GM18498 (cell line): ENCODE data around the gene ANO8.
"Not testable (repeated sequence)": the region's sequence is repeated elsewhere in the genome, so short reads cannot be mapped to it uniquely, and the experiment has no call there.

Experiments used
- ATAC-seq: cut with Tn5 transposase; IDR thresholded peaks from one replicate; pipeline ENCODE4 v1.9.1; 2021; ENCODE audit warnings: mild to moderate bottlenecking, moderate library complexity; ENCODE audit not compliant: unreplicated experiment

Gene ANO8

GRCh38 chr19:17334414-17335409 is at the start of gene ANO8:
TSS of gene ANO8 (minus strand) at chr19:17334855. CDS start at chr19:17334670, 185 bp downstream.
- ATAC-seq: peak; percentile 47

- no peak for ATAC-seq
These were observed 45.9 kb upstream of the ANO8 start for GRCh38 chr19:17380426-17381138.

DNA sequence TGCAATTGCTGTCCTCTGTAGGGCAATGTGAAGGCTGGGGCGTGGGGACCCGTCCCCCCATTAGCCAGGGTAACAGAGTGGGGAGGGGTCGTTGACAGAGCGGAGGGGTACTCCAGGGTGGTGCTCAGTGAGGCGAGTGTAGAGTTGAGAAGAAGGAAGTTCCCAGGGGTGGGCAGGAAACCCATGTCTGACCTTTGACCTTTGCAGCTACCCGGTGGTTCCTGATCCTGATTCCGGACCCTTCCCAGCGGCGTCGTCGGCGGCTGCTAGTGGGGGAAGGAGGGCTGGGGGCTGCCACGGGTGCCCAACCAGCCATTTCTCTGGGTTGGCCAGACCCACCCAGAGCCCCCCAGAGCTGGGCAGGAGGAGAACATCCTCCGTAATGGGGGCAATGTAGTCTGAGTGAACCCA is 44.6 kb upstream of the ANO8 start:
- ATAC-seq: no peak

GRCh38 chr19:17378271-17378670 is 43.6 kb upstream of the ANO8 start:
- ATAC-seq: no peak

GRCh38 chr19:17376935-17377600 is 42.4 kb upstream of the ANO8 start, which contains the start of gene PLVAP:
TSS of gene PLVAP (minus strand) at chr19:17377342. CDS start at chr19:17377288, 54 bp downstream.
- ATAC-seq: no peak

DNA sequence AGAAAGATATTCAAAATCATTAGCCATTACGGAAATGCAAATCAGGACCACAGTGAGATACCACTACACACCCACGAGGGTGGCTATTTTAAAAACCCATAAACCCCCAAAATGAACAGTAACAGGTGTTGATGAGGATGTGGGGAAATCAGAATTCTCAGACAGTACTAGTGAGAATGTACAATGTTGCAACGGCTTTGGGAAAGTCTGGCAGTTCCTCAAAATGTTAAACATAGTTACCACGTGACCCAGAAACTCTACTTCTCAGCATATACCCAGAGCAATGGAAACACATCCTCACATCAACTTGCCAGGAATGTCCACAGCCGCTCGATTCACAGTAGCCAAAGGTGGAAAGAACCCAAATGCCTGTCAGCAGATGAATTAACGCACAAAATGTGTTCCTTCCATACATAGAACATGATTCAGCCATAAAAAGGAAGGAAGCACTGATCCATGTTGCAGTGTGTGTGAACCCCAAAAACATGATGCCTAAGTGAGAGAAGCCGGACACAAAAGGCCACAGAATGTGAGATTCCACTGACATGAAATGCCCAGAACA is 35.5 kb upstream of the ANO8 start:
- ATAC-seq: peak; percentile 82

- no peak for ATAC-seq
These were observed 30.7 kb upstream of the ANO8 start for GRCh38 chr19:17365361-17365760.

GRCh38 chr19:17363852-17364605 is 29.4 kb upstream of the ANO8 start:
- ATAC-seq: not testable (repeated sequence)

GRCh38 chr19:17359905-17360800 is 25.5 kb upstream of the ANO8 start:
- no peak for ATAC-seq

DNA sequence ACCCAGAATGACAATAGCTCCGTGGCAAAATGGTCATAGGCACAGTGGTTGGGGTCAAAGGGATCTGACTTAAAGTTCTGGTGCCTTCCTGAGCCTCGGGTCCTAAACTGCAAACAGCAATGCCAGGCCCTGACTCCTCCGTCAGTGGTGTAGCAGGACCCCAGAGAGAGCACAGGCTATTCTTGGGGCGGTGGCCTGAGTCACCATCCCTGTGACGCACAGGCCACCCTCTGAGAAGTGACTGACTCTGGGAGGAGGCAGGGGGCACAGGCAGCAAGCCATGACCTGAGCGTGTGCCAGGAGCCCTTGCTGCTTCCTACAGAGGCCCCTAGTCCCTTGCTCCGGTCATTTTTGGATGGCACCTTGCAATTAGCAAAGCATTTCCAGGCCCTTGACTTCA is 23.7 kb upstream of the ANO8 start:
- no peak for ATAC-seq

DNA sequence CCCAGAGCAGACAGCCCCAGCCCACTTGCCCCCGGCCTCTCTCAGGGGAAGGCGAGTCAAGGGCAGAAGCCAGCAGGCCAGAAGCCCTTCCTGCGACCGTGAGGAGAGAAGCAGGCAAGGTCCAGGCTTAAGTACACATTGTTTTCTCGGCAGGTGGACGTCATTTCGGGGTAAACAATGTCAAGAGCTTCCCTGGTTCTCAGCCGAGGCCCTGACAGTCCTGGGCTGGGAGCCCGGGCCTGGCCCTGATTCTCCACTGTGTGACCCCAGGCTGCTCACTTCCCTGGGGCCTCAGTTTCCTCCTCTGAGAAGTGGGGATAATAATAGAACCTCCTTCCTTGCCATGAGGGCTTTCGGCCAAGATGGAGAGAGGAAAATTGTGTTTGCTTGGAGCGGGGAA is 23.1 kb upstream of the ANO8 start:
- ATAC-seq: no peak

- no peak for ATAC-seq
These were observed 22.5 kb upstream of the ANO8 start for GRCh38 chr19:17357078-17357666.

DNA sequence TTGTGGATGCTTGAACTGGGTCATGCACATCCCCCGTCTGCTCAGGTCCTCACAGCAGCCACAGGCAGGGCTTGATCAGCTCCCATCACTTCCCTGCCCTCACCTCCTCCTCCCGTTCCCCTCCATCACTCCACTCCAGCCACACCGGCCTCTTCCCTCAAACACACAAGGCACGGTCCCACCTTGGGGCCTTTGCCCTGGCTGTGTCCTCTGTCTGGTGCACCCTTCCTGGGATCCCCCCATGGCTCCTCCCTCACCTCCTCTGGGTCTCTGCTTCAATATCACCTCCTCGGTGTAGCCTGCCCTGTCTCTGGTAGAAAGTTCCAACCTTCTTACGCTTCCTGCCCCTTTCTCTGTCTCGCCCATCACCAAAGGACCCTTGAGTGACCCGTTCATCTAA is 18.7 kb upstream of the ANO8 start:
- no peak for ATAC-seq

- no peak for ATAC-seq
These were observed 18.1 kb upstream of the ANO8 start for GRCh38 chr19:17352608-17353280.

- no peak for ATAC-seq
These were observed 17.3 kb upstream of the ANO8 start for GRCh38 chr19:17351815-17352435.

DNA sequence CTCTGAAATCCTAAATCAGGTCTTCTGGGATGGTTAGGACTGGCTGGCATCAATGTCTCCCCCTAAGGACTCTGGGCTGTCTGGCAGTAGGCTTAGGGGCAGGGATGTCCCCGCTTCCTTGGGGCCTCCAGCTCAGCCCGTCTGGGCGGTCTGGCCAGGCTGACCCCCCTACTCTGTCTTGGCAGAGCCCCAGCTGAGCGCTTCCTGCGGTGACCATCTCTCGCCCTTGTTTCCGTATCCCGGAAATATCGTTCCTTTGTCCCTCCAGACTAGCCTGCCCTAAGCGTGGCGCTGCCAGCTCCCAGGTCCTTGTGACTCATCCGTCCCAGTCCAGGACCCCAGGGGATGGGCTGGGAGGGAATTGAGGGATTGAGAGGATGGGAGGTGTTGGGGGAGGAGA is 14.0 kb upstream of the ANO8 start:
- ATAC-seq: no peak

- no peak for ATAC-seq
These were observed 13.2 kb upstream of the ANO8 start for GRCh38 chr19:17347877-17348276.

DNA sequence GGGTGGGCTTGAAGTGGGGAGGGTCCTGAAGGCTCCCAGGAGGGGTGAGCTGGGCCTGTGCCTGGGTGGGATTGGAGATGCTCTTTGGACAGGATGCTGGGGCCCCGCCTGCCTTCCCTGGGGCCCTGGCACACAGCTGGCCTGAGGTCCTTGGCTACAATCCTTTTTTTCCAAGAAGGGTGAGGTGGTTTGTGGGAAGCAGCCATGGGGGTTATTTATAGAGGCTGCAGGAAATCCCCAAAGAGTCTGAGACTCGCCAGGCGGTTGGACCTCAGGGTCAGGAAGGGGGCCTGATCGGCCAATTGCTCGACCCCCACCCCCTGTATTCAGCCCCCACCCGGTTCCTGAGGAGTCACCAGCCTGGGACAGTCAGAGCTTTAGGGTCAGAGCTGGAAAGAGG is 12.7 kb upstream of the ANO8 start:
- no peak for ATAC-seq
